Head of caudate nucleus (tissue), 42 donors: Measurements from ENCODE around the gene STPG3.
A peak's percentile ranks its signal among the peaks of the same experiment; 100 is the strongest.

Source experiments
- DNase-seq, 42 donors: peaks; one replicate each; pipeline versions ENCODE4 v3.0.0 to v3.0.0-alpha.2; 2020 to 2021; ENCODE audit warnings: mixed read lengths in 7 of 42
- intact Hi-C: fragments of 100-400 bp; cut with DNase I; formaldehyde crosslinking; loops from one replicate; pipeline ENCODE4 v1.15.0; 2022

STPG3 gene

GRCh38 chr9:137272241-137273094, 21.4 kb downstream of the STPG3 start:
- intact Hi-C loops, result no loop called here
- no peak for DNase-seq

DNA sequence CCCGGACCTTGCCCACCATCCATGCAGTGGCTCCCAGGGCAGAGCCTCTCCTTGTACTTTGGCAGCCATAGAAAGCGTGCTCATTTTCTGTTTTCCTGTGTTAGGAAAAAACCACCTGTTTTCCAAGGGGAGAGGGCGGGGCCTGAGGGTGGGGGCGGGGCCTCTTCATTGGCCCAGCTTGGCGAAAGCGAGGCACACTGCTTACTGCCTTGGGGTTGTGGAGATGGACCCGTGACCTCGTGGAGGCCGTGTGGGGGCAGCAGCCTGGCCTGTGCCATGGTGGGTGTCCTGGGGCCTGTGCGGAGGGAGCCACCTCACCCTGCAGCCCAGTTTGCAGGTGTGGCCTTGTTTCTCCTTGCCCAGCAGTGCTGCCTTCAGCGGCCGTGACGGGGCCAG, 22.0 kb downstream of the STPG3 start:
- intact Hi-C loops, result no loop called here
- no peak for DNase-seq

- intact Hi-C loops, result no loop called here
- no peak for DNase-seq
Measured at GRCh38 chr9:137273611-137274320, 22.7 kb downstream of the STPG3 start.

GRCh38 chr9:137275203-137275587, 24.1 kb downstream of the STPG3 start:
- intact Hi-C loops, result no loop called here

GRCh38 chr9:137275588-137276472, 24.7 kb downstream of the STPG3 start:
- no peak for DNase-seq
- intact Hi-C loops, result no loop called here

More at GRCh38 chr9:137275203-137275587, 24.1 kb downstream of the STPG3 start:
- no peak for DNase-seq

- peak in 10 of 42 donors; percentile 21 to 63 (median 36) for DNase-seq
- intact Hi-C loops, result no loop called here
Measured at GRCh38 chr9:137276473-137277328, 25.6 kb downstream of the STPG3 start.

DNA sequence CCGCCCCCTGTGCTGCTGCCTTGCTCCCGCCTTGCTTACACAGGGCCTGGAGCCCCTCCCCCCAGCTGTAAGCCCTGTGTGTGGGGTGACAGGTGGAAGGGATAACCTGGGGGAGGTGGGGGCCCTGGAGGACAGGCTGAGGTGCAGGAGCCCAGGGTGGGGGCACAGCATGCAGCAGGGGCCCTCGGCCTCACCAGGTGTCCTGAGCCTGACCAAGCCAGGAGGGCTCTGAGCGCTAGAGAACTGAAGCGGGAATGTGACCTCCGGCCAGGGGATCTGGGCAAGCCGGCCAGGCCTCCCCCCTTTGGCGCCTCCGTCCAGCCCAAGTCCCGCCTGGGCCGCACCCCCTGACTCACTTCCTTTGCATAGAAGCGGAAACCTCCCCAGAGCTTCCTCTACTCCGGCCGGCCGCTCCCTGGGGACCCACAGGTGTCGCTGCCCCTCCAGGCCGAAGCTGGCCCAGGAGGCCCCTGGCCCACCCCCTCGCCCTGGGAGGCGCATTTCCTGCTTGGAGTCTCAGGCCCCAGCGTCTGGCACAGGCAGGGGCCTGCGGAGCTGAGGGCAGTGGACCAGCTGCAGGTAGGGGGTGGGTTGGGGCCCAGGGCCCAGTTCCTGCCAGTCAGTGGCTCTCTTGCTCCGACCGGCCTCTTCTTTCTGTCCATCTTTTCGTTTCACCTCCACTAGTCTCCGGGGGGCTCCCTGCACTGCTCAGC, 26.4 kb downstream of the STPG3 start, which contains the start of gene TOR4A:
TSS of gene TOR4A (plus strand) at position 398 of the 713 bp plus-strand sequence. CDS start 964 bp downstream, outside the sequence.
- intact Hi-C loops, result no loop called here
- DNase-seq, result peak in 33 of 42 donors; percentile 16 to 70 (median 52)

DNA sequence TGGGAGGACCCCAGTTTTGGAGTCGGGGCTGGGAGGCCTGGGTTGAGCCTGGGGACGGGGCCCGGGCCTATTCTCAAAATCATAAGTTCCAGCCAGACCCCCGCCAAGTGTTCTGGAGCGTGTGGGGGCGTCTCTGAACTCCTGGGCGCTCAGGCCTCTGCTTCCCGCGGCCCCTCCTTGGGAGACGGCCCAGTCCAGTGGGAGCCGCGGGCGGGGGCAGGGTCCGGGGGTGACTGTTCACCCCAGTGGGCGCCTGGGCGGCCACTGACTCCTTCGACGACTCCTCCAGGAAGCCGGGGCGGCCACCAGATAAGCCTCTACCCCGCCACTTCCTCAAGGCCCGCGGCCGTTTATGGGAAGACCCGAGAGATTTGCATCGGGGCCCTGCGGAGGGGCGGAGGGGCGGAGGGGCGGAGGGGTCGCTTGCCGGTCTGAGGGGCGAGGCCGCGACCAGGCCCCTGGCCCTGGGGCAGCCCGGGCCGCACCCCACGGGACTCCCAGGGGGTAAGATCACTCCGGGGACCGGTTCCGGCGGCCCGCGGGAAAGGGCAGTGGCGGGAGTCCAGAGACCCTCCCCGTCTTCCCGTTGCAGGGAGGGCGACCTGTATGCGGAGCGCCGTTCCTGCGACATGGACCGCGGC, 27.1 kb downstream of the STPG3 start:
- intact Hi-C loops, result no loop called here
- DNase-seq, result no peak

GRCh38 chr9:137278721-137279711, 27.9 kb downstream of the STPG3 start:
- no peak for DNase-seq

GRCh38 chr9:137279741-137280473, 28.8 kb downstream of the STPG3 start:
- intact Hi-C loops, result no loop called here

More at GRCh38 chr9:137278721-137279711, 27.9 kb downstream of the STPG3 start:
- intact Hi-C loops, result no loop called here

DNA sequence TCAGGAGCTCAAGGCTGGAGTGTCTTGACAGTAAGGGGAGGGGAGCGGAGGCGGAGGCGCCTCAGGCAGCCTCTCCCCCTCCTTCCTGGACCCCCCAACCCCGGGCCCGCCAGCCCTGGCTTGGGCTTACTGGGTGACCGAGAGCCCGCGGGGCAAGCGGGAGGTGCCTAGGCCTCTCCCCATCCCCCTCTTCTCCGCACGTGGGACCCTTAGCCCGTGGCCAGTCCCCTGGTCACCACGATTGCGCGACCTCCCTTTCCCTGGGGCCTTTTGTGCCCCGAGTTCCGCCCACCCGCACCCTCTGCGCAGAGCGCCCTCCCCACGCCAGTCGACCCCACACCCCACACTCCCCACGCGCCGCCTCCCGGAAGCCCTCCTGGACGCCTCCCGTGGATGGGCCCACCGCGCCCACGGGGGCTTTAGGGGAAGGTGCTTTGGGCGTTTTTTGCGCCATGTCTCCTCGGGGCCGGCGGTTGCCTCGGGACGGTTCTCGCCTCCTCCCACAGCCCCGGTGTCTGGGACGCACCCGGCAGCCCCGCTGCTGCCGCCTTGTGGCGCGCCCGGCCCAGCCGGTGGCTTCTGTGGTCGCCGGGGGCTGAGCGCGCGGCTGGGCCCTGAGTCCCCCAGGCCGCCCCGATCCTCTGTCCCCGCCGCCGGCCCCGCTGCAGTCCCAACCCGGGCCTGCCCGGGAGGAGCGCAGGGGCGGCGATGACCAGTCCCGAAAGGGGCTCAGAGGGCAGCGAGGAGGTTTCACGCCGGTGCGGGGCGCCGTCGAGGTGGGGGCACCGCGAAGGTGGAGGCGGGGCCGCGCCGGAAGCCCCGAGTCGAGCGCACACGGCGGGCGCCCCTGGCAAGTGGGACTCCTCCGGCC, 29.6 kb downstream of the STPG3 start:
- no peak for DNase-seq
- intact Hi-C loops, result no loop called here

More at GRCh38 chr9:137279741-137280473, 28.8 kb downstream of the STPG3 start:
- no peak for DNase-seq

DNA sequence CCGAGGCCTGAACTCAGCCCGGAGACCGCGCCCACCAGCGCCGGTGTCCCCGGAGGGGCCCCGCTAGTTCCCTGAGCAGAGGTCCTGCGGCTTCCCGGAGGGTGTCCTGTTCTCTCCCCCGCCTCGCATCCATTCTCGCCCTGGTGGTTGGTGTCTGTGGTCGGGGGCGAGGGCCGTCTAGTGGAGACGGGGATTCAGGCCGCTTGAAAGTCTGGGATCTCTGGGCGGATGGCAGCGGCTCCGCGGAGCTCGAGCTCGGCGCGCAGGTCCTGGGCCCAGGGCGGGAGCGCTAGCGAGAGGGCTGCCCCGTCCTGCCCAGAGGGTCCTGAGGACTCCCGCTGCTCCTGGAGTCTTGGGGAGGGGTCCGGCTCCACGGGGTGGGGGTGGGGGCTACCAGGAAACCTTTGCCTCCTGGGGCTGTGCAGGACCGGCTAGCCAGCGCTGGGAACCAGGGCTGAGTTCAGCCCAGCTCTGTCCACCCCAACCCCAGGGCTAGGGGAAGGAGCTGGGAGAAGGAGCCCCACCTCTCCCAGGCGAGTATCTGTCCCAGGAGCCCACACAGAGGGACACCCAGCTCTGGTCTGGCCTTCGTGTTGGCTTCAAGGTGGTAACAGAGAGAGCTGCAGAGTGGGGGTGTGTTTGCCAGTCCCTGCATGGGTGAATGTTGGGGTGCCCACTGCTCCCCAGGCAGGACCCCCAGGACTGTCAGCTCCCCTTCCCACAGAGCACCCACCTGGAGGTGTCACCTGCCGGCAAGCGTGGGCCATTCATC, 30.4 kb downstream of the STPG3 start:
- no peak for DNase-seq
- intact Hi-C loops, result no loop called here

DNA sequence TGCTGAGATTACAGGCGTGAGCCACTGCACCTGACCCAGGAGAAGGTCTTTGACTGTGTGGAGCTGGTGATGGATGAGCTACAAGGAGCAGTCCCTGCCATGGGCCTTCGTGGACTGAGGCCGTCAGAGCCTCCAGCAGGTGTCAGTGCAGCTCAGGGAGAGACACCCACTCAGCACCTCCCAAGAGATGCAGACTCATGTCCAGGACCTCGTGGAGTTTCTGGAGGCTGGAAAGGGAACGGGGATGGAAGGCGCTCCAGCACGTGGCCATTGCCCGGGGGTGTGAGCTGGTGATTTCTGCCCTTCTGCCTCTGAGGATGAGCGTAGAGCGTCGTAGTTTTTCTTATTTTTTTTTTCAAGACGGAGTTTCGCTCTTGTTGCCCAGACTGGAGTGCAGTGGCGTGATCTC, 35.9 kb downstream of the STPG3 start:
- intact Hi-C loops, result no loop called here
- DNase-seq, result peak in 10 of 42 donors; percentile 26 to 65 (median 47)
